GM11168 (cell line): ENCODE results near the gene UBE2M.
"Not testable (repeated sequence)": the region's sequence is repeated elsewhere in the genome, so short reads cannot be mapped to it uniquely, and the experiment has no call there.

Experiments
- in situ Hi-C: fragments of 300-500 bp; cut with MboI; formaldehyde crosslinking; loops from one replicate; pipeline ENCODE4 v1.12.0; 2022; ENCODE audit warnings: low sequenced_read_pairs; ENCODE audit not compliant: unreplicated experiment

The UBE2M gene

DNA sequence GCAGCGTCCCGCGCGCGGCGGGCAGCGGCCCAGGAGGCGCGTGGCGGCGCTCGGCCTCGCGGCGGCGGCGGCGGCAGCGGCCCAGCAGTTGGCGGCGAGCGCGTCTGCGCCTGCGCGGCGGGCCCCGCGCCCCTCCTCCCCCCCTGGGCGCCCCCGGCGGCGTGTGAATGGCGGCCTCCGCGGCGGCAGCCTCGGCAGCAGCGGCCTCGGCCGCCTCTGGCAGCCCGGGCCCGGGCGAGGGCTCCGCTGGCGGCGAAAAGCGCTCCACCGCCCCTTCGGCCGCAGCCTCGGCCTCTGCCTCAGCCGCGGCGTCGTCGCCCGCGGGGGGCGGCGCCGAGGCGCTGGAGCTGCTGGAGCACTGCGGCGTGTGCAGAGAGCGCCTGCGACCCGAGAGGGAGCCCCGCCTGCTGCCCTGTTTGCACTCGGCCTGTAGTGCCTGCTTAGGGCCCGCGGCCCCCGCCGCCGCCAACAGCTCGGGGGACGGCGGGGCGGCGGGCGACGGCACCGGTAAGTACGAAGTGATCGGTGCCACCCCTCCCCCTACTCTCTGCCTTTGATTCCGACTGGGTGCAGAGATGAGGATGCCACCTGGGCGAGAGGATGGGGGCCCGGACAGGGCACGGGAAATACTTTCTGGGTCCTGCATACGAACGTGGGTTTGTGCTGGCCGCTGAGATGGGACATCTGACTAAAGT is 13.7 kb downstream of the UBE2M start:
- in situ Hi-C loops: no loop called here

DNA sequence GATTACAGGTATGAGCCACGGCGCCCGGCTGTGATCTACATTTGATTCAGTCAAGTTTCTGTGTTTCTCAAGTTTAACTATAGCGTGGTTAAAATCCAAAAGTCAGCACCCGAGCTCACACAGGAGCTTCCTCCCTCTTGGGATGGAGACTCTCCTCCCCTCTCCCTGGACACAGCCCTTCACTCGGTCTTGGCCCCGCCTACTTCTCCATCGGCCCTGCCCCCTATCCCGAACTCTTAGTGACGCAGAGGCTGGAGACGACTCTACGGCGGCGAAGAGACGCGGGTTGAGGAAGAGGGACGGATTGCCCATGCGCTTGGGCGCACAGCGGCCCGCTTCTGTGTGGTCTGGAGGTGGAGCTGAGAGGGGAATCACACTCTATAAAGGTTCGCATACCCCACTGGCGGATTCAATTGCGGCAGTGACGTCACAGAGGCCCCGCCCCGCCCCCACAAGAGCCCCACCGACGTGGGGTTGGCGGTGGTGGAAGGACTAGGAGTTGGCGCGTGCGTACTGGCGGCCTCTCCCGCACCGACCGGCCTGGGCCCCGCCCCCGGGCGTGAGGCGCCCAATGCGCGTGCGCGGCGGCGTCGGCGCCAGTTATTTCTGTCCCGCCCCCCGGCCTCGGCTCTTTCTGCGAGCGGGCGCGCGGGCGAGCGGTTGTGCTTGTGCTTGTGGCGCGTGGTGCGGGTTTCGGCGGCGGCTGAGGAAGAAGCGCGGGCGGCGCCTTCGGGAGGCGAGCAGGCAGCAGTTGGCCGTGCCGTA is 14.4 kb downstream of the UBE2M start, which contains the start of gene TRIM28:
Gene TRIM28 (plus strand): TSS at position 239 of the 765 bp plus-strand sequence. CDS start 694 bp downstream, outside the sequence.
- in situ Hi-C loops: no loop called here

DNA sequence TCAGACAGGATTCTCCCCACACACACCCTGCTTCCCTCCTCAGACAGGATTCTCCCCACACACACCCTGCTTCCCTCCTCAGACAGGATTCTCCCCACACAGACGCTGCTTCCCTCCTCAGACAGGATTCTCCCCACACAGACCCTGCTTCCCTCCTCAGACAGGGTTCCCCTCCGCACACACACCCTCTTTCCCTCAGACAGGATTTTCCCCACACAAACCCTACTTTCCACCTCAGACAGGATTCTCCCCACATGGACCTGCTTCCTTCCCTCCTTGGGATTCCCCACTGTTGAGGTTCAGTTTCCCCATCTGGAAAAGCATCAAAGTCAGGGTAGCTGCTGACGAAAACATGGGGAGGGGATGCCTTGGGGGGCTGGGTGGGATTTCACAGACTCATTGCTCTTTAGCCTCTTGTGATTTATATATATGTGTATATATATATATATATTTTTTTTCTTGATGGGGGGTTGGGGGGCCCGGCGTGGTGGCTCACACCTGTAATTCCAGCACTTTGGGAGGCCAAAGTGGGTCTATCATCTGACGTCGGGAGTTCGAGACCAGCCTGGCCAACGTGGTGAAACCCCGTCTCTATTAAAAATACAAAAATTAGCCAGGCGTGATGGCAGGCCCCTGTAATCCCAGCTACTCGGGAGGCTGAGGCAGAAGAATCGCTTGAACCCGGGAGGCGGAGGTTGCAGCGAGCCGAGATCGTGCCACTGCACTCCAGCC is 15.6 kb downstream of the UBE2M start:
- in situ Hi-C loops: not testable (repeated sequence)

DNA sequence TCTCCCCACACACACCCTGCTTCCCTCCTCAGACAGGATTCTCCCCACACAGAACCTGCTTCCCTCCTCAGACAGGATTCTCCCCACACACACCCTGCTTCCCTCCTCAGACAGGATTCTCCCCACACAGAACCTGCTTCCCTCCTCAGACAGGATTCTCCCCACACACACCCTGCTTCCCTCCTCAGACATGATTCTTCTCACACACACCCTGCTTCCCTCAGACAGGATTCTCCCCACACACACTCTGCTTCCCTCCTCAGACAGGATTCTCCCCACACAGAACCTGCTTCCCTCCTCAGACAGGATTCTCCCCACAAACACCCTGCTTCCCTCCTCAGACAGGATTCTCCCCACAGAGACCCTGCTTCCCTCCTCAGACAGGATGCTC is 19.2 kb downstream of the UBE2M start:
- in situ Hi-C loops: not testable (repeated sequence)

DNA sequence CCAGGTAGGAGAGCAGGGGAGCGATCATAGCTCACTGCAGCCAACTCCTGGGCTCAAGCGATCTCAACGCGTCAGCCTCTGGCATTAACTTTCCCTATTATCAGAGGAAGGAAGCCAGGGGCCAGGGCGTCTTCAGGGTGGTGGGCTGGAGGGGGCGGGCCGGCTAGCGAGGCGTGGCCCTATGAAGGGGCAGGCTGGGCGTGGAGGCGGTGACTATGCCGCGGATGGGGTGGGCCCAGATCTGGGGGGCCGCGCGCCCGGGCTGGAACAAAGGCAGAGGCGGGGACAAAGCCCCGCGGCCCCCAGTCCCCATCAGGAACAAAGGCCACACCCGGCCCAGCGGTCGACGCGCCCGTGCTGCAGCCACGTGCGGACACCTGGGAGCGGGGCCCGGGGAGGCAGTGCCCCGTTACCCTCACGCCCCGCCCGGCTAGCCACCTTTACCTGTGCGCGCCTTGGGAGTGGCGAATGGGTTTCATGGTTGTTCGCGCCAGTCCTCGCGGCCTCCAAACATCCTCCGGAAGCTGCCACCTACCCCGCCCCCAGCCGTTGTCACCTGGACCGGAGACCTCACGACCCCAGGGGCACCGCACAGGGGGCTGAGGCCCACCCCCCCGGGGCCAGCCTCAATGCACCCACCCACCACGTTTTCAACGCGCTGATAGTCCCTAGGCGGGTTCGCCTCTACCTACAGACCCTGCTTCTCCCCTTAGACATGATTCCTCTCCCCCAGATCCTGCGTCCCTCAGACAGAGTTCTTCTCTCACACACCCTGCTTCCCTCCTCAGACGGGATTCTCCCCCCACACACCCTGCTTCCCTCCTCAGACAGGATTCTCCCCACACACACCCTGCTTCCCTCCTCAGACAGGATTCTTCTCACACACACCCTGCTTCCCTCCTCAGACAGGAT is 19.9 kb downstream of the UBE2M start:
- in situ Hi-C loops: no loop called here

DNA sequence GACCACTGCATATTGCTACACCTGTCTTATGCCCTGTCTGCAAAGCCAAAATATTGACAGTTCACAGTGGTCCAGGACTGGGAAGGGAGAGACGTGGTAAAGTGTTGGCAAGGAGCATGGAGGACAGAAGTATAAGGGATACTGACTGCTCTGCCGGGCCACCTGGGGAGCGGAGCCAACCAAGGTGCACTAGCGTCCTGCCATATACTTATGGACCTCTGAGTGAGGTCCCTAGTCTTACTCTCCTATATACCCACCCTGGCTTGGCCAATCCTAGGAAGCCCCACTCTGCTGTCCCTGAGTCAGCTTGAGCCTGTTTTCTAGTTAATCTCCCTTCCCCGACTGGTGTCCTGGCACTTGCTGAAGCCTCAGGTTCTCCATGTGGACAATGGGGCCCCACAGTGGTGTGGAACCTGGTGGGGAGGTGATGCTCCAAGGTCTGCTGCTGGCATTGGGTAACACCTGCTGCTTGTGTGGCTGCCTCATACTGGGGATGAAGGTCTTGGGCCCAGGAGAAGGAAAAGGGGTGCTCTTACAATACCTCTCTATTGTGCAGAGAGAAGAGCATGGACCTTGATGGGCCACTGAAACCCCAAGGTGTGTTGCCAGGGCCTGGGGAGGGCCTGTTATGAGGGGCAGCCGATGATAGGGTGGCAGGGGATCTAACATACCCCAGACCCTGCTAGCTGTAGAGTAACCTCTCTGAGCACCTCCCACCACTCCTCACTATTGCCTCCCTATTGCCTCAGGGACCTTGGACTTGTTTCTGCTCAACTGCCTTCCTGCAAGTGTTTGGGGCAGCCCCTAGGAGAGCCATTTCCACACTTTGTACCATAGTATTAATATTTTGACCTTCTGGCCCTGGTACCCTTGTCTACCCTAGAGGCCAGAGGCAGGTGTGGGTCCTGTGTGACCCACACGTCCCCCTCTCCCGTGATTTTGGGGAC is 21.3 kb downstream of the UBE2M start:
- in situ Hi-C loops: no loop called here

DNA sequence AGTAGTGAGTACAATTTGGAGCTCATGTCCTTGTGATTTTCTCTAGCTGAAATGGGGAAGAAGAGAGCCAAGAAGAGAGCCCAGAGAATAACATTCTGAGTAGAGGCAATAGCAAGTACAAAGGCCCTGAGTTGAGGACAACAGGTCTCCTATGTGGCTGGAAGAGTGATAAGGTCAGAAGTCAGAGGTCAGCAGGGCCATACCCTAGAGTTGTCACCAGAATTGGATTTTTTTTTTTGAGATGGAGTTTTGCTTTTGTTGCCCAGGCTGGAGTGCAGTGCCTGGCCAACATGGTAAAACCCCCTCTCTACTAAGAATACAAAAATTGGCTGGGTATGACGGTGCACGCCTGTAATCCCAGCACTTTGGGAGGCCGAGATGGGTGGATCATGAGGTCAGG is 22.6 kb downstream of the UBE2M start:
- in situ Hi-C loops: no loop called here

DNA sequence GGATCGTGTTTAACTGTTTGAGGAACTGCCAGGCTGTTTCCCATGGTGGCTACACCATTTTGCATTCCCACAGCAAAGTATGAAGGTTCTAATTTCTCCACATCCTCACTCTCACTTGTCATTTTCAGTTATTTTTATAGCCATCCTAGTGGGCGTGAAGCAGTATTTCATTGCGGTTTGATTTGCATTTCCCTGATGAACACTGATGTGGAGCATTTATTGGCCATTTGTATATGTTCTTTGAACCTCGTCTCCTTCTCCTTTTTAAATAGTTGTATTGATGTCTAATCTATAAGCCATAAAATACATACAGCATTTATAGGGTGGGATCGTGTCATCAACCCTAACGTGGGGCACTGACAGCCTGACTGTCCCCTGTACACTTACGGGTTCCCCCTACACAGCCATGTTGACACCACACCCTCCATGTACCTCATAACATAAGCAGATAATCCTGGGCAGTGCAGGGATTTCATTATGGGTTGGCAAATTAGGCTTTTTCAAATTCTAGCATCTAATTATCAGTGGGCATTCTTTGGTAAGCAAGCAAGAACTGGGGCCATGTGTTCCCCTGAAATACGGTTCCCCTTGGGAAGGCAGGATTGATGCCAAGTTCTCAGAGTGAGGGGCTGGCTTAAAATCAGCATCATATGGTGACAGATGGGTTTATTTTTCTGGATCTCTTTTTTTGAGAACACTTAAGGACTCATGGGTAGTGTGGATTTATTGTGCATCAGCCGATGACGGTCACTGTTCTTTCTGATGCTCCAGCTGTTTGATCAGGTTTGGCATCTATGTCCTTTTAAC is 27.2 kb downstream of the UBE2M start:
- in situ Hi-C loops: no loop called here

DNA sequence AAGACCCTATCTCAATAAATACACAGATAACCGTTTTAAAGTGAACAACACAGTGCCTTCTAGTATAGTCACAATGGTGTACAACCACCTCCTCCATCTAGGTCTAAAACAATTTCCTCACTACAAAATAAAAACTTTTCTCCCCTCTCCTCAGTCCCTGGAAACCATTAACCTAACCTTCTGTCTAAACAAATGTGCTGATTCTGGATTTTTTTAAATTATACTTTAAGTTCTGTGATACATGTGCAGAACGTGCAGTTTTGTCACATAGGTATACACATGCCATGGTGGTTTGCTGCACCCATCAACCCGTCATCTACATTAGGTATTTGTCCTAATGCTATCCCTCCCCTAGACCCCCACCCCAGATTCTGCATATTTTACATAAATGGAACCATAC is 29.0 kb downstream of the UBE2M start:
- in situ Hi-C loops: no loop called here

DNA sequence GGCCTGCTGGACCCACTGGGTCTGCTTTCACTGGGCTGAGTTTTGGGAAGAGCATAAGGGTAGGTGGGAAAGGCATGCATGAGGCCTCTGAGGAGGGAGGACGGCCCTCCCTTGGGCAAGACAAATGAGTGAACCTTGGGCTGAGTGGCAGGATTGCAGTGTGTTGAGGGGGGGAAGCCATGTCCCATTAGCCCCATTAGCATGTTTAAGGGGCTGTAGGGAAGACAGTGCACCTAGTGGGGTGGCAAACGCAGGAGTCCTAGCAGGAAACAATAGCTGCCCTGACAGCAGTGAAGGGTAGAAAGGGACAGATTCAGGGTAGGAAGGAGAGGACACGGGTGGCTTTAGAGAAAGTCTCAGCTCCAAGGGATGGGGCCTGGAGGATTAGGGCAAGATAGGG is 35.7 kb downstream of the UBE2M start:
- in situ Hi-C loops: no loop called here

DNA sequence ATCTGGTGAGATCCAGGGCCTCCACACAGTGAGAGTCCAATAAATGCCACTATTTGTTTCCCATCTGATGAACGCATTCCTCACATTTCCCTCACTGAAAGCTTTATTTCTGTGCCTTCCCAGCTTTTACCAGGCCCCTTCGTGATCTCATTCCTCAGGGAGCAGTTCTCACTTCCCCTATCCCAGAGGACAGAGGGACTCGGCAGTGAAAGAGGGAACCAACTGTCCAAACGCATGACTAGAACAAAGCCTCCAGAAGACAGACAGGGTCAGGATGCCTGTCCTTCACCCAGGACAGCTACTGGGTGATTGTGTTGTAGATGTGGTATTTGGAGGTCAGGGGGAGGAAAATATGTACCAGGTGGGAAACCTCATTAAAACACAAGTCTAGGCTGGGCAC is 36.8 kb downstream of the UBE2M start:
- in situ Hi-C loops: no loop called here

DNA sequence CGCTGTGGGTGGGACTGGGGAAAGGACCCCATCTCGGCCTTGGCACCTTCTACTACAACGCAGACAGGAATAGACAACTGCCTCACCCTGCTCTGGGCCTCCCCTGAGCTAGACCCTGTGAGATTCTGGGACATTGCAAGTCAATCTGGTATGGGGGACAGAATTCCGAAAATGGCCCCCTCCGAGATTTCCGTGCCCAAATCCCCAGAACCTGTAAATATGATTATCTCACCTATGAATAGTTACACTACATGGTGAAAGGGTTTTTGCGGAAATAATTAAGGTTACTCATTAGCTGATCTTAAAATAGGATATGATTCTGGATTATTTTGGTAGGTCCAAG is 38.2 kb downstream of the UBE2M start:
- in situ Hi-C loops: no loop called here

DNA sequence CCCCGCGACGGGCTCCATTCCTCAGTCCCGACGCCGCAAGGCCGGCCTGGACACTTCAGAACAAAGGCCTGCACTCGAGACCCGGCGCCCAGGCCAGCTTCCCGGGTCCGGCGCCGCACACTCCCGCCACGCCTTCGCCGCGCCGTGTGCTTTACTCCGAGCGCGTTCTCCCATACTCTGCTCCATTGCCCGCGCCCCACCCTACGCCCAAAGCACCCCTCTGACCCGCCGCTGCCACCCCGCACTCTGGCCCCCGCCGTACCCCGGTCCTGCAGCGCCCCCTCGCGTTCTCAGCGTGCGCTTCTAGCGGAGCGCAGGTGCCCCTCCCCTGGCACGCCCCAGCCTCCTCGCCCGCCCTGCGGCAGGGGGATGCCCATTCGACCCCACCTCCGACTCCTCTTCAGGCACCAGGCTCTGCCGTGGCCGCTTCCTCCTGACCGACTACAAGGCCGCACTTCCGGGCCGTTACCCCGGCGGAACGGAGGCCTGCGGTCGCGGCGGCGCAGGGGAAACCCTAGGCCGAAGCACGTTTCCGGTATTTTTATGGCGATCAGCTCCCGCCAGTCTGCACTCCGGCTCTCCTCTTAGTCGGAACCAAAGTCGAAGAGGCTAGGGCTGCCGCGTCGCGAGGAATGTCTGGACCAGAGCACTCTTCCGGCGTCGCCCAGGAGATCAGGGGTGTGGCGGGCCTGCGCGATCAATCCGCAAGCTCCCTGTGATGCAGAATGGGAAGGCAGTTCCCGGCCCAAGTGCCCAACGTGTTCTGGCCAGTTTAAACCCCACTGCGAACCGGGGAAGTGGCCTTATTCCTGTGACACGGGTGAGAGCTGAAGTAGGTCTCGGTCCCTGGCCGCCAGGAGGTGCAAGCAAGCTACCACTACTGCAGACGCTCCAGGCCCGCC is 38.8 kb downstream of the UBE2M start, which contains the start of gene ZBTB45:
Gene ZBTB45 (minus strand): TSS at position 456 of the 902 bp plus-strand sequence. CDS start 2,137 bp downstream, outside the sequence.
- in situ Hi-C loops: no loop called here

DNA sequence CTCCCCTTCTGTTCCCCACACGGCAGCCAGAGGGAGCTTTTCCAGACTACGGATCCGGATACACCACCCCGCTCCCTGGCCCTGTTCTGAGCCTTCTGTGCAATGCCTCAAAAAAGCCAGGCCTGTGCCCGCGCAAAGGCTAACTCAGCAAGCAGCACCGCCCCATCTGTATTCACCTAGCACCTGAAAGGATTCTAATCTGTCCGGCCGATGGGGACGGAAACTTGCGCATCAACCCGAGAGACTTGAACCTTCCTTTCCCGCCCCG is 39.4 kb downstream of the UBE2M start:
- in situ Hi-C loops: no loop called here

DNA sequence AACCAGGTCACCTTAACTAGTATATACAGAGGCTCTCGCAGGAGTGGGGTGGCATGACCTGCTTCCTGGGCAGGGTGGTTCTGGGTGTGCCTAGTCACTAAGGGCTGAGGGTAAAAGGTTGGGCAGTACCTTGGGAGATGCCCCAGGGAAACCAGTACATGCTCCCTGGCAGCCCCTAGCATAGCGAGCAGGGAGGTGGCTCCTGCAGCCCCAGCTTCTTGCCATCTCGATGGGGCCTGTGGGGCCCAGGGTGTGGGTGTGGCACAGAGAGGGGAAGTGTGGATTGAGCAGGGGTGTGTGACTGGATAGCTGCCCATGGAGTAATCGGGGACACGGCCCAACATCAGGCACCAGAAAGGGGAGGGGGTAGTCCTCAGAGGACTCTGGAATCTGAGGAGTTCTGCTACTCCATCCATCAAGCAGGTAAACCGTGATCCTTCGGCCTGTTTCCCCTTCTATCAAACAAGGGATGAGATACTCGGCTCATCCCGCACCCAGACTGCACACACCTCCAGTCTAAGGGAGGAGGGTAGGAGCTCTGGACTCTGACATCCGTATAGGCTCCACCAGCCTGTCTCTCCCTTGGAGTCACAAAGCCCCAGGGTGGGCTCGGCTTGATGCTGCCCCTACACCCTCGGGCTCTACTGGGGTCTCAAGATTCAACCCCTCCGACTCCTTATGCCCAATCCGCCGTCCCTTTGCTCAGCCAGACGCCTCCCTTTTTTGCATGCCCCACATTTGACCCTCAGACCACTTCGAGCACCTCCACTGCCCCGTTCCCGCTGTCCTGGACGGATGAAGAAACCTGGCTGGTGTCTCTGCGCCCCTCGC is 39.9 kb downstream of the UBE2M start:
- in situ Hi-C loops: no loop called here

DNA sequence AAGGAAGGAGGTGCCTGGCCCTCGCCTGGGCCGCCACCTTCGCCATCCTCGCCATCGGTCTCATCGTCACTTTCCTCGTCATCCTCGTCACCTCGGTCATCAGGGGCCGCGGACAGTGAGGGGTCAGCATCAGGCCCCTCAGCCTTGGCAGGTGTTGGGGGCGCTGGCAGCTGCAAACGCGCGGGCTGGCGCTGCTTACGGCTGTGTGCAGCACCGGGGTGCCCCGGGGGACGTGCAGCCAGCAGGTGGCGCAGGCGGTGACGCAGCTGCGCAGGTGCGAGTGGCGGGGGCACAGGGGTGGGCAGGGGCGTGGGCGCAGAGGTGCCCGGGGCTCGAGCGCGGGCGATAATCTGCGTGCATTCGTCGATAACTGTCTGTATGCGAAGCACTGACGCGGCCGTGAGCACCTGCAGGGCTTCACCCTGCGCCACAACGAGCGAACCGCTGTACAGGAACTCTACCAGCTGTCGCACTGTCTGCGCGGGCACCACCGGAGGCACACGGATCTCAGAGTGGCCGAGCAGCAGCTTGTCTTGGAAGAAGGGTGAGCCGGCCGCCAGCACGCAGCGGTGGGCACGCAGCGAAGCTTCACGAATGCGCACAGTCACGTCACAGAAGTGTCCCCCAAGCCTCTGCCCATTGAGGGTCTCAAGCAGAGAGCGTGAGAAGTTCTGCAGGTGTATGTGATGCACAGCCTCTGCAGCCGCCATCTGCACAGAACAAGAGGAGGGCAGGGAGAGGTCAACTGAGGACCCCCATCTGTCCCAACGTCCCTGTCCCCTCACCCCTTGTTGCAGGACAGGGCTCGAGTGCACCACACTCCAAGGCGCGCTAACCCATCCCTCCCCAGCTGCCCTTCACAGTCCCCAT is 41.2 kb downstream of the UBE2M start:
- in situ Hi-C loops: no loop called here
